Measurements from ENCODE around the gene SLC12A5. TPM values are rescaled to one million over a fixed set of nuclear protein-coding genes. Genes with fewer than 3 reads are reported as not detected.

SLC12A5 gene
- total RNA-seq, 1 donor from 2014 or later = 2.1 TPM

DNA sequence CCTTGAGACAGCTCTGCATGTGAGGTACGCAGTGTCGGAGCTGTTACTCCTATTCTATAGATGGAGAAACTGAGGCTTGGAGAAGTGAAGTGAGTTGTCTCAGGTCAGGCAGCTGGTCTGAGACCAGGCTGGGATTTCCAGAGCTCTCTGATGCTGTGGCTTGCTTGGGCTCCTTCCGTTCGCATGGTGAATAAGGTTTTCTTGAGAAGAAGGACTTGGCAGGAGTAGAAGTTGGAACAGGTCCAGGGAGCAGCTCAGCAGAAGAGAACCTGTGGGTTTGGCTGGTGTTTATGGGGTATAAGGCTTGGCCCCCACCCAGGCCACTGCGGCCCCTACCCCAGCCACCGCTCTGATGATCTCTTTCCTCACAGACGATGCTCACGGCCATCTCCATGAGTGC is 7.4 kb downstream of the SLC12A5 start:
- H3K36me3 Mint-ChIP-seq (ENCODE audit: low read depth) = no peaks in the 10 kb centered on the region
- no peak for DNase-seq (ENCODE audit: low spot score)
- no peak overlapping the region for H3K27ac Mint-ChIP-seq (ENCODE audit: unreplicated experiment)
- no peaks in the 10 kb centered on the region for H3K9me3 Mint-ChIP-seq (ENCODE audit: low read depth)
- no peak overlapping the region for H3K4me3 Mint-ChIP-seq (ENCODE audit: unreplicated experiment)
- TF ChIP-seq, protein P1, sequence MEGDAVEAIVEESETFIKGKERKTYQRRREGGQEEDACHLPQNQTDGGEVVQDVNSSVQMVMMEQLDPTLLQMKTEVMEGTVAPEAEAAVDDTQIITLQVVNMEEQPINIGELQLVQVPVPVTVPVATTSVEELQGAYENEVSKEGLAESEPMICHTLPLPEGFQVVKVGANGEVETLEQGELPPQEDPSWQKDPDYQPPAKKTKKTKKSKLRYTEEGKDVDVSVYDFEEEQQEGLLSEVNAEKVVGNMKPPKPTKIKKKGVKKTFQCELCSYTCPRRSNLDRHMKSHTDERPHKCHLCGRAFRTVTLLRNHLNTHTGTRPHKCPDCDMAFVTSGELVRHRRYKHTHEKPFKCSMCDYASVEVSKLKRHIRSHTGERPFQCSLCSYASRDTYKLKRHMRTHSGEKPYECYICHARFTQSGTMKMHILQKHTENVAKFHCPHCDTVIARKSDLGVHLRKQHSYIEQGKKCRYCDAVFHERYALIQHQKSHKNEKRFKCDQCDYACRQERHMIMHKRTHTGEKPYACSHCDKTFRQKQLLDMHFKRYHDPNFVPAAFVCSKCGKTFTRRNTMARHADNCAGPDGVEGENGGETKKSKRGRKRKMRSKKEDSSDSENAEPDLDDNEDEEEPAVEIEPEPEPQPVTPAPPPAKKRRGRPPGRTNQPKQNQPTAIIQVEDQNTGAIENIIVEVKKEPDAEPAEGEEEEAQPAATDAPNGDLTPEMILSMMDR (IDR thresholded peaks at IDR 0.05) = no peak
- H3K27me3 Mint-ChIP-seq (ENCODE audit: low read depth) = peaks cover 57% of the 10 kb centered on the region
- H3K4me1 Mint-ChIP-seq (ENCODE audit: low read depth) = no peaks in the 10 kb centered on the region

DNA sequence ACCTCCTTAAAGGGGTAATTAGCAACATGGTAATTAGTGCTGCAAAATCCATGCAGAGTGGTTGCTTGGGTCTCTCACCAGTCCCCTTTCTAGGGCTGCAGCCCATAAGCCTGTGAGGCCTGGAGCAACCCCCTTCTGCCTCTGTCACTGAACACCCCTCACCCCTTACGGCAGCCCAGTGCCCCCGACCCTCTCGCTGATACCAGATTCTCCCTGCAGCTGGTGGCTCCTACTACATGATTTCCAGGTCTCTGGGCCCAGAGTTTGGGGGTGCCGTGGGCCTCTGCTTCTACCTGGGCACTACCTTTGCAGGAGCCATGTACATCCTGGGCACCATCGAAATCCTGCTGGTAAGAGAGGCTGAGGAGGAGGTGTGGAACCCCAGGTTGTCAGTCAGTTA is 8.0 kb downstream of the SLC12A5 start:
- no peaks in the 10 kb centered on the region for H3K4me1 Mint-ChIP-seq (ENCODE audit: low read depth)
- H3K27ac Mint-ChIP-seq (ENCODE audit: unreplicated experiment) = no peak overlapping the region
- no peaks in the 10 kb centered on the region for H3K36me3 Mint-ChIP-seq (ENCODE audit: low read depth)
- peaks cover 62% of the 10 kb centered on the region for H3K27me3 Mint-ChIP-seq (ENCODE audit: low read depth)
- H3K9me3 Mint-ChIP-seq (ENCODE audit: low read depth) = no peaks in the 10 kb centered on the region
- TF ChIP-seq, protein P1 (IDR thresholded peaks at IDR 0.05) = no peak
- H3K4me3 Mint-ChIP-seq (ENCODE audit: unreplicated experiment) = no peak overlapping the region
- DNase-seq (ENCODE audit: low spot score) = no peak

DNA sequence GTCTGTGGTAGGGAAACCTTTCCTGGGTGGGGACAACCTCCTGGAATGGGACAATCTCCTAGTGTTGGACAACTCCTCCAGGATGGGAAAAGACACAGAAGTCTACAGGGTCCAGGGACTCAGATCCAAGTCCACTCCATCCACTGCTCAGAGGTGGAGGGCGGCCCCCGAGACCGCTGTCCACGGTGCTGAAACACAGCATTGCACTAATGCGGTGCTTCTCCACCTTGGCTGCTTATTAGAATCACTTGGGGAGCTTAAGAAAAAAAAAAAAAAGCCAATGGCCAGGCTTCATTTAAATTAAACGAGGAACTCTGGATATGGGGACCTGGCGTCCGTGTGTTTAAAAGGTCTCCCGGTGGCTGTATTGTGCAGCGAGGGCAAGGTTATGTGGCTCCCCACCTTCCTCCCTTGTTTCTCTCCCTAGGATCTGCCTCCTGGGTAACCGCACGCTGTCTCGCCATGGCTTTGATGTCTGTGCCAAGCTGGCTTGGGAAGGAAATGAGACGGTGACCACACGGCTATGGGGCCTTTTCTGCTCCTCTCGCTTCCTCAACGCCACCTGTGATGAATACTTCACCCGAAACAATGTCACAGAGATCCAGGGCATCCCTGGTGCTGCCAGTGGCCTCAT is 12.0 kb downstream of the SLC12A5 start:
- Mint-ChIP-seq H3K27me3 (ENCODE audit: low read depth) (peaks cover 61% of the 10 kb centered on the region), H3K9me3 (ENCODE audit: low read depth) (no peaks in the 10 kb centered on the region), H3K4me1 (ENCODE audit: low read depth) (no peaks in the 10 kb centered on the region), H3K27ac (ENCODE audit: unreplicated experiment) (no peak overlapping the region), H3K4me3 (ENCODE audit: unreplicated experiment) (no peak overlapping the region), H3K36me3 (ENCODE audit: low read depth) (no peaks in the 10 kb centered on the region)
- DNase-seq (ENCODE audit: low spot score) = no peak
- TF ChIP-seq, protein P1 (IDR thresholded peaks at IDR 0.05) = no peak

DNA sequence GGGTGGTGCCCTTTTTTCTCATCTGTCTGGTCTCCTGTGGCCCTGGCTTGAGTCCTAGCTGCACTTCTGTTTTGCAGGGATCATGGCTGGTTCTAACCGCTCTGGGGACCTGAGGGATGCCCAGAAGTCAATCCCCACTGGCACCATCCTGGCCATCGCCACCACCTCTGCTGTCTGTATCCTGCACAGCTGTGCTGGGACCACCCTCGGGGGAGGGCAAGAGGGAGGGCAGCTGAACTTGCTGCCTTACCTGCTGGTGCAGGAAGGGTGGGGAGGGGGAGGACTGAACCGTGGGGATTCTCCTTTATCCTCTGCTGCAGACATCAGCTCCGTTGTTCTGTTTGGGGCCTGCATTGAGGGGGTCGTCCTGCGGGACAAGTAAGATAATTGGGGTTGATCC is 14.5 kb downstream of the SLC12A5 start:
- peaks cover 65% of the 10 kb centered on the region for H3K27me3 Mint-ChIP-seq (ENCODE audit: low read depth)
- H3K36me3 Mint-ChIP-seq (ENCODE audit: low read depth) = no peaks in the 10 kb centered on the region
- no peaks in the 10 kb centered on the region for H3K9me3 Mint-ChIP-seq (ENCODE audit: low read depth)
- no peak for DNase-seq (ENCODE audit: low spot score)
- TF ChIP-seq, protein P1 (IDR thresholded peaks at IDR 0.05) = no peak
- no peak overlapping the region for H3K27ac Mint-ChIP-seq (ENCODE audit: unreplicated experiment)
- H3K4me1 Mint-ChIP-seq (ENCODE audit: low read depth) = no peaks in the 10 kb centered on the region
- H3K4me3 Mint-ChIP-seq (ENCODE audit: unreplicated experiment) = no peak overlapping the region

DNA sequence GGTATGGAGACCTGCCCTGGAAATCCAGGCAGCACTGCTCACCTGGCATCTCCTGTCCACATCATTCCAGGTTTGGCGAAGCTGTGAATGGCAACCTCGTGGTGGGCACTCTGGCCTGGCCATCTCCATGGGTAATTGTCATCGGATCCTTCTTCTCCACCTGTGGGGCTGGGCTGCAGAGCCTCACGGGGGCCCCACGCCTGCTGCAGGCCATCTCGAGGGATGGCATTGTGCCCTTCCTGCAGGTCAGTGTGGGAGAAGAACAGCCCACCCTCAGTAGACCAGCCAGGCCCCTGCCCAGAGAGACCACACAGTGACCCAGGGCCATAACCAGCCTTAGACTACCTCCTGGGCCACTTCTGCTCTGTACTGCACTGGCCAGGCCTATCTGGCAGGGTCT is 15.9 kb downstream of the SLC12A5 start:
- TF ChIP-seq, protein P1 (IDR thresholded peaks at IDR 0.05) = no peak
- DNase-seq (ENCODE audit: low spot score) = no peak
- Mint-ChIP-seq H3K4me1 (ENCODE audit: low read depth) (no peaks in the 10 kb centered on the region), H3K4me3 (ENCODE audit: unreplicated experiment) (no peak overlapping the region), H3K27ac (ENCODE audit: unreplicated experiment) (no peak overlapping the region), H3K36me3 (ENCODE audit: low read depth) (no peaks in the 10 kb centered on the region), H3K27me3 (ENCODE audit: low read depth) (peaks cover 71% of the 10 kb centered on the region), H3K9me3 (ENCODE audit: low read depth) (no peaks in the 10 kb centered on the region)

All from chondrocyte (in vitro differentiated cells).